SK-N-SH treated with all-trans-retinoic acid at 6 μM for 48 hours (cell line): ENCODE results near the gene ADCK1.

Experiments used
- ATAC-seq: fragments of 200-7000 bp; cut with Tn5 transposase; 3 replicates; pipeline ENCODE4 v1.9.1; 2020; ENCODE audit warnings: mild to moderate bottlenecking, moderate library complexity
- ARNTL ChIP-seq: fragments of 450-650 bp; formaldehyde crosslinking; IDR thresholded peaks from 2 replicates; pipeline ENCODE4 v1.5.0; 2020; ENCODE audit warnings: low read depth, mild to moderate bottlenecking, moderate library complexity, borderline replicate concordance
- BACH2 ChIP-seq: fragments of 250-450 bp; sonication (Bioruptor Pico); IDR thresholded peaks from 2 replicates; pipeline ENCODE4 v1.9.0; 2021; ENCODE audit warnings: mild to moderate bottlenecking, borderline replicate concordance
- CREB5 ChIP-seq: fragments of 250-450 bp; sonication (Bioruptor Pico); IDR thresholded peaks from 2 replicates; pipeline ENCODE4 v1.5.1; 2020; ENCODE audit warnings: low read depth, mild to moderate bottlenecking, moderate library complexity
- CSRNP3 ChIP-seq: fragments of 250-450 bp; sonication (Bioruptor Pico); IDR thresholded peaks from 2 replicates; pipeline ENCODE4 v1.5.1; 2021; ENCODE audit warnings: mild to moderate bottlenecking, moderate library complexity
- ESRRG ChIP-seq: fragments of 250-450 bp; sonication (Bioruptor Pico); IDR thresholded peaks from 2 replicates; pipeline ENCODE4 v1.6.1; 2021; ENCODE audit warnings: mild to moderate bottlenecking
- GLIS3 ChIP-seq: fragments of 250-450 bp; sonication (Bioruptor Pico); IDR thresholded peaks from 2 replicates; pipeline ENCODE4 v1.5.0; 2020; ENCODE audit warnings: mild to moderate bottlenecking, moderate library complexity
- ISL1 ChIP-seq: fragments of 250-450 bp; sonication (Bioruptor Pico); IDR thresholded peaks from 2 replicates; pipeline ENCODE4 v2.1.2; 2022; ENCODE audit warnings: mild to moderate bottlenecking, moderate library complexity
- OSR1 ChIP-seq: fragments of 250-450 bp; sonication (Bioruptor Pico); IDR thresholded peaks from 2 replicates; pipeline ENCODE4 v1.8.0; 2022; ENCODE audit warnings: moderate library complexity, mild to moderate bottlenecking, inconsistent platforms
- PATZ1 ChIP-seq: fragments of 250-450 bp; sonication (Bioruptor Pico); IDR thresholded peaks from 2 replicates; pipeline ENCODE4 v1.8.0; 2020; ENCODE audit warnings: mild to moderate bottlenecking, moderate library complexity, borderline replicate concordance
- POU6F1 ChIP-seq: fragments of 250-450 bp; sonication (Bioruptor Pico); IDR thresholded peaks from 2 replicates; pipeline ENCODE4 v1.8.0; 2021; ENCODE audit warnings: low read depth, mild to moderate bottlenecking, moderate library complexity, borderline replicate concordance
- PPARA ChIP-seq: fragments of 250-450 bp; sonication (Bioruptor Pico); IDR thresholded peaks from 2 replicates; pipeline ENCODE4 v1.5.0; 2020; ENCODE audit warnings: mild to moderate bottlenecking, borderline replicate concordance
- RARB ChIP-seq: fragments of 250-450 bp; sonication (Bioruptor Pico); IDR thresholded peaks from 2 replicates; pipeline ENCODE4 v1.8.0; 2021; ENCODE audit warnings: mild to moderate bottlenecking, moderate library complexity
- SNAI2 ChIP-seq: fragments of 250-450 bp; sonication (Bioruptor Pico); IDR thresholded peaks from 2 replicates; pipeline ENCODE4 v1.5.0; 2020; ENCODE audit warnings: mild to moderate bottlenecking, moderate library complexity
- TCF4 ChIP-seq: fragments of 250-450 bp; sonication (Bioruptor Pico); IDR thresholded peaks from 2 replicates; pipeline ENCODE4 v1.8.0; 2021; ENCODE audit warnings: mild to moderate bottlenecking, moderate library complexity, borderline replicate concordance
- TOX ChIP-seq: fragments of 250-450 bp; sonication (Bioruptor Pico); IDR thresholded peaks from 2 replicates; pipeline ENCODE4 v1.8.0; 2021; ENCODE audit warnings: mild to moderate bottlenecking, moderate library complexity, borderline replicate concordance
- TSHZ2 ChIP-seq: fragments of 250-450 bp; sonication (Bioruptor Pico); IDR thresholded peaks from 2 replicates; pipeline ENCODE4 v1.5.0; 2020; ENCODE audit warnings: mild to moderate bottlenecking, moderate library complexity
- ZC3H10 ChIP-seq: fragments of 250-450 bp; sonication (Bioruptor Pico); IDR thresholded peaks from 2 replicates; pipeline ENCODE4 v1.5.1; 2021; ENCODE audit warnings: mild to moderate bottlenecking, moderate library complexity
- ZFP3 ChIP-seq: fragments of 250-450 bp; sonication (Bioruptor Pico); IDR thresholded peaks from 2 replicates; pipeline ENCODE4 v1.5.0; 2020; ENCODE audit warnings: mild to moderate bottlenecking, moderate library complexity
- ZFP30 ChIP-seq: fragments of 450-650 bp; formaldehyde crosslinking; IDR thresholded peaks from 2 replicates; pipeline ENCODE4 v1.5.0; 2022; ENCODE audit warnings: mild to moderate bottlenecking, moderate library complexity
- ZNF565 ChIP-seq: fragments of 450-650 bp; formaldehyde crosslinking; conservative IDR thresholded peaks from 2 replicates; pipeline ENCODE4 v1.5.0; 2020; ENCODE audit warnings: low read depth, mild to moderate bottlenecking, moderate library complexity
- ZNF8 ChIP-seq: fragments of 450-650 bp; formaldehyde crosslinking; IDR thresholded peaks from 2 replicates; pipeline ENCODE4 v1.5.0; 2020; ENCODE audit warnings: mild to moderate bottlenecking, moderate library complexity

ADCK1 gene

GRCh38 chr14:77864085-77864484 lies 64.2 kb downstream of the ADCK1 start (continued):
- no peak for TF ChIP-seq TSHZ2 (CRISPR knock-in tag)

- no peak for TF ChIP-seq TCF4 (CRISPR knock-in tag)
- no peak for TF ChIP-seq ZNF8 (CRISPR knock-in tag)
- no peak for TF ChIP-seq ISL1 (CRISPR knock-in tag)
- no peak for TF ChIP-seq ZFP3
- no peak for TF ChIP-seq PPARA
- TF ChIP-seq ESRRG (CRISPR knock-in tag), result no peak
- no peak for TF ChIP-seq POU6F1 (CRISPR knock-in tag)
- TF ChIP-seq OSR1 (CRISPR knock-in tag), result no peak
- TF ChIP-seq RARB, result no peak
- no peak for TF ChIP-seq GLIS3 (CRISPR knock-in tag)
- TF ChIP-seq TOX (CRISPR knock-in tag), result no peak
- TF ChIP-seq ARNTL (CRISPR knock-in tag), result no peak
- no peak for TF ChIP-seq CSRNP3 (CRISPR knock-in tag)
- TF ChIP-seq CREB5 (CRISPR knock-in tag), result no peak
- TF ChIP-seq ZC3H10, result no peak
- TF ChIP-seq ZFP30 (CRISPR knock-in tag), result no peak
- TF ChIP-seq ZNF565, result no peak
- no peak for TF ChIP-seq PATZ1 (CRISPR knock-in tag)
- TF ChIP-seq BACH2, result no peak
- TF ChIP-seq SNAI2 (CRISPR knock-in tag), result no peak
- TF ChIP-seq, all 23 proteins: peak for 0
- ATAC-seq, result no peak
Observed at GRCh38 chr14:77864580-77864979, 64.7 kb downstream of the ADCK1 start.

GRCh38 chr14:77865455-77865854 lies 65.5 kb downstream of the ADCK1 start:
- no peak for ATAC-seq
- TF ChIP-seq ZFP30 (CRISPR knock-in tag), result no peak
- no peak for TF ChIP-seq ARNTL (CRISPR knock-in tag)
- TF ChIP-seq ZNF8 (CRISPR knock-in tag), result no peak
- TF ChIP-seq PPARA, result no peak
- no peak for TF ChIP-seq CSRNP3 (CRISPR knock-in tag)
- no peak for TF ChIP-seq SNAI2 (CRISPR knock-in tag)
- TF ChIP-seq GLIS3 (CRISPR knock-in tag), result no peak
